Stimulated activated naive CD8-positive, alpha-beta T cell treated with anti-CD3 and anti-CD28 coated beads, Interleukin-15, Interleukin-2, amounts not matched to agents 100 ng/mL and 50 ng/mL, for 24 hours (primary cell): ENCODE results near the gene NUP54.

Experiments used
- H3K27ac Mint-ChIP-seq: one replicate; pipeline ENCODE4 v1.8.0; 2021; ENCODE audit warnings: mild to moderate bottlenecking, mixed read lengths
- H3K27me3 Mint-ChIP-seq: one replicate; pipeline ENCODE4 v1.8.0; 2021; ENCODE audit warnings: mixed read lengths
- H3K36me3 Mint-ChIP-seq: one replicate; pipeline ENCODE4 v1.8.0; 2021; ENCODE audit warnings: low read depth, mixed read lengths
- H3K4me1 Mint-ChIP-seq: one replicate; pipeline ENCODE4 v1.8.0; 2021; ENCODE audit warnings: low read depth, mixed read lengths
- H3K4me3 Mint-ChIP-seq: one replicate; pipeline ENCODE4 v1.8.0; 2021; ENCODE audit warnings: mild to moderate bottlenecking, mixed read lengths
- H3K9me3 Mint-ChIP-seq: one replicate; pipeline ENCODE4 v1.8.0; 2021; ENCODE audit warnings: mixed read lengths

The NUP54 gene

GRCh38 chr4:76066546-76066945 is 81.7 kb downstream of the NUP54 start:
- Mint-ChIP-seq H3K4me1 (peaks cover 10% of the 10 kb centered on the region), H3K36me3 (no peaks in the 10 kb centered on the region)

More at GRCh38 chr4:76066546-76066945, 81.7 kb downstream of the NUP54 start:
- H3K4me3 Mint-ChIP-seq: no peak overlapping the region
- no peaks in the 10 kb centered on the region for H3K9me3 Mint-ChIP-seq
- H3K27ac Mint-ChIP-seq: no peak overlapping the region
- peaks cover 9% of the 10 kb centered on the region for H3K27me3 Mint-ChIP-seq
